ENCODE data around the gene ACSS1. TPM values are rescaled to one million over a fixed set of nuclear protein-coding genes. Genes with fewer than 3 reads are reported as not detected.

The ACSS1 gene
- total RNA-seq, 1 donor from 2014 or later, result 1.8 TPM

- FAIRE-seq, result no peak
Measured at GRCh38 chr20:25039697-25040437, 18.1 kb downstream of the ACSS1 start.

GRCh38 chr20:25038591-25039015 is 19.3 kb downstream of the ACSS1 start:
- DNase-seq (ENCODE audit: low read depth) (no peak), FAIRE-seq (no peak)

More at GRCh38 chr20:25039697-25040437, 18.1 kb downstream of the ACSS1 start:
- Histone ChIP-seq H3K36me3 (ENCODE audit: control insufficient read depth, insufficient read depth, low read length) (no peaks in the 10 kb centered on the region), H3K4me3 (ENCODE audit: low read depth, low read length) (no peak overlapping the region), H3K27me3 (ENCODE audit: control insufficient read depth, insufficient read depth, low read length) (no peaks in the 10 kb centered on the region)
- DNase-seq (ENCODE audit: low read depth), result peak; percentile 21
- no peak for TF ChIP-seq CTCF (IDR thresholded peaks at IDR 0.05; ENCODE audit: insufficient read depth, low read length, severe bottlenecking)

GRCh38 chr20:25038103-25038410 is 19.9 kb downstream of the ACSS1 start:
- Histone ChIP-seq H3K4me3 (ENCODE audit: low read depth, low read length) (no peak overlapping the region), H3K27me3 (ENCODE audit: control insufficient read depth, insufficient read depth, low read length) (peaks cover 1% of the 10 kb centered on the region), H3K36me3 (ENCODE audit: control insufficient read depth, insufficient read depth, low read length) (no peaks in the 10 kb centered on the region)
- DNase-seq (ENCODE audit: low read depth) (no peak), FAIRE-seq (no peak)
- TF ChIP-seq CTCF (IDR thresholded peaks at IDR 0.05; ENCODE audit: insufficient read depth, low read length, severe bottlenecking), result no peak

More at GRCh38 chr20:25038591-25039015, 19.3 kb downstream of the ACSS1 start:
- H3K36me3 ChIP-seq (ENCODE audit: control insufficient read depth, insufficient read depth, low read length), result no peaks in the 10 kb centered on the region
- peaks cover under 1% of the 10 kb centered on the region for H3K27me3 ChIP-seq (ENCODE audit: control insufficient read depth, insufficient read depth, low read length)
- H3K4me3 ChIP-seq (ENCODE audit: low read depth, low read length), result no peak overlapping the region
- no peak for TF ChIP-seq CTCF (IDR thresholded peaks at IDR 0.05; ENCODE audit: insufficient read depth, low read length, severe bottlenecking)

GRCh38 chr20:25037288-25038102 is 20.4 kb downstream of the ACSS1 start:
- no peak overlapping the region for H3K4me3 ChIP-seq (ENCODE audit: low read depth, low read length)
- no peak for DNase-seq (ENCODE audit: low read depth)
- no peak for TF ChIP-seq CTCF (IDR thresholded peaks at IDR 0.05; ENCODE audit: insufficient read depth, low read length, severe bottlenecking)
- no peak for FAIRE-seq
- H3K27me3 ChIP-seq (ENCODE audit: control insufficient read depth, insufficient read depth, low read length), result peaks cover 1% of the 10 kb centered on the region
- no peaks in the 10 kb centered on the region for H3K36me3 ChIP-seq (ENCODE audit: control insufficient read depth, insufficient read depth, low read length)

- H3K36me3 ChIP-seq (ENCODE audit: control insufficient read depth, insufficient read depth, low read length), result no peaks in the 10 kb centered on the region
- no peak overlapping the region for H3K4me3 ChIP-seq (ENCODE audit: low read depth, low read length)
- no peak for TF ChIP-seq CTCF (IDR thresholded peaks at IDR 0.05; ENCODE audit: insufficient read depth, low read length, severe bottlenecking)
- FAIRE-seq (no peak), DNase-seq (ENCODE audit: low read depth) (no peak)
- H3K27me3 ChIP-seq (ENCODE audit: control insufficient read depth, insufficient read depth, low read length), result peaks cover 1% of the 10 kb centered on the region
Measured at GRCh38 chr20:25036331-25036936, 21.5 kb downstream of the ACSS1 start.

All from bronchial epithelial cell (primary cell).